Testis (tissue), 3 donors: ENCODE data around the gene LRMDA. TPM values are rescaled to one million over a fixed set of nuclear protein-coding genes. Genes with fewer than 3 reads are reported as not detected.

Source experiments
- DNase-seq: peaks from one replicate; pipeline ENCODE4 v3.0.0-alpha.2; 2019
- H3K27ac ChIP-seq, 2 donors: fragments of 200-600 bp; sonication (generic); one replicate each; pipeline ENCODE4 v1.5.1; 2019
- H3K27me3 ChIP-seq: fragments of 200-600 bp; sonication (generic); one replicate; pipeline ENCODE4 v1.5.1; 2019
- H3K36me3 ChIP-seq: fragments of 200-600 bp; sonication (generic); one replicate; pipeline ENCODE4 v1.5.1; 2017; ENCODE audit warnings: low read depth; ENCODE audit errors: missing control alignments
- H3K4me1 ChIP-seq: fragments of 200-600 bp; sonication (generic); one replicate; pipeline ENCODE4 v1.5.1; 2019
- H3K4me3 ChIP-seq, 2 donors: fragments of 200-600 bp; sonication (generic); one replicate each; pipeline ENCODE4 v1.5.1; 2017 to 2019
- H3K9me3 ChIP-seq: fragments of 200-600 bp; sonication (generic); one replicate; pipeline ENCODE4 v1.5.1; 2017
- CTCF ChIP-seq, 3 experiments: fragments of 450-650 bp in 2 of 3; fragments of 200-600 bp in 1 of 3; sonication (generic) in 1 of 3; IDR thresholded peaks; one replicate each; pipeline ENCODE4 v1.5.1; 2016 to 2019; ENCODE audit warnings: antibody characterized with exemption in 3 of 3, mild to moderate bottlenecking in 2 of 3, moderate library complexity in 1 of 3
- POLR2A ChIP-seq: fragments of 450-650 bp; IDR thresholded peaks from one replicate; pipeline ENCODE4 v1.6.1; 2017; ENCODE audit warnings: antibody characterized with exemption, mild to moderate bottlenecking, moderate library complexity
- WGBS, 2 donors: methylation state at CpG; one replicate each; pipeline ENCODE4 v1.1.5; 2018; 5-methylcytosine and 5-hydroxymethylcytosine counted together
- intact Hi-C: fragments of 100-400 bp; cut with DNase I; formaldehyde crosslinking; loops from one replicate; pipeline ENCODE4 v1.15.1; 2023; ENCODE audit warnings: low total_unique reads
- polyA plus RNA-seq: library from polyadenylated mRNA; stranded (reverse); fragments of 350-450 nt; fragmentation: Illumina TruSeq; extraction: RNeasy Lipid Tissue Mini Kit (QIAGEN cat#74804); gene quantifications from one replicate; pipeline ENCODE4 v1.2.3, GENCODE V29; 2014; ENCODE audit warnings: low read depth, low replicate concordance; ENCODE audit not compliant: insufficient read depth
- total RNA-seq, 2 donors: library from RNA; depleted of rRNA; stranded (reverse); fragments of >200 nt; gene quantifications; one replicate each; pipeline ENCODE4 v1.2.3, GENCODE V29; 2016

Gene LRMDA
- total and polyA plus RNA-seq, 3 donors from 2014 or later = 7.6 to 13.8 (median 10.6) TPM

GRCh38 chr10:76451911-76452310 is 1020.5 kb downstream of the LRMDA start:
- no peak overlapping the region for H3K4me3 ChIP-seq
- no peaks in the 10 kb centered on the region for H3K36me3 ChIP-seq
- no peaks in the 10 kb centered on the region for H3K4me1 ChIP-seq
- H3K9me3 ChIP-seq = no peaks in the 10 kb centered on the region
- no peak for DNase-seq
- TF ChIP-seq CTCF (IDR thresholded peaks at IDR 0.05) = no peak
- TF ChIP-seq POLR2A = no peak
- intact Hi-C loops = no loop called here
- no peak overlapping the region for H3K27ac ChIP-seq
- no peaks in the 10 kb centered on the region for H3K27me3 ChIP-seq
- WGBS, 2 donors = 88 to 97% methylated on average over 2 of the region's 2 CpGs

- DNase-seq = no peak
- H3K27ac ChIP-seq = no peak overlapping the region
- no peaks in the 10 kb centered on the region for H3K9me3 ChIP-seq
- intact Hi-C loops = no loop called here
- TF ChIP-seq CTCF (IDR thresholded peaks at IDR 0.05) (no peak), POLR2A (no peak)
- no peak overlapping the region for H3K4me3 ChIP-seq
- H3K4me1 ChIP-seq = no peaks in the 10 kb centered on the region
- H3K36me3 ChIP-seq = no peaks in the 10 kb centered on the region
- 85 to 95% methylated on average over 1 of the region's 1 CpG for WGBS, 2 donors
- H3K27me3 ChIP-seq = no peaks in the 10 kb centered on the region
These were observed 1021.9 kb downstream of the LRMDA start for GRCh38 chr10:76453332-76453731.

- WGBS, 2 donors = 88 to 89% methylated on average over 4 of the region's 4 CpGs
- no peaks in the 10 kb centered on the region for H3K4me1 ChIP-seq
- H3K9me3 ChIP-seq = no peaks in the 10 kb centered on the region
- TF ChIP-seq CTCF (IDR thresholded peaks at IDR 0.05) = no peak
- no peak for TF ChIP-seq POLR2A
- no peaks in the 10 kb centered on the region for H3K27me3 ChIP-seq
- no peaks in the 10 kb centered on the region for H3K36me3 ChIP-seq
- no peak overlapping the region for H3K4me3 ChIP-seq
- no peak overlapping the region for H3K27ac ChIP-seq
- no peak for DNase-seq
- intact Hi-C loops = no loop called here
These were observed 1022.6 kb downstream of the LRMDA start for GRCh38 chr10:76453997-76454396.

GRCh38 chr10:76454506-76455140 is 1023.2 kb downstream of the LRMDA start:
- no peak for TF ChIP-seq CTCF (IDR thresholded peaks at IDR 0.05)
- TF ChIP-seq POLR2A = no peak
- WGBS, 2 donors = 90 to 92% methylated on average over 5 of the region's 5 CpGs
- Histone ChIP-seq H3K36me3 (no peaks in the 10 kb centered on the region), H3K27ac (no peak overlapping the region), H3K4me3 (no peak overlapping the region), H3K4me1 (peaks cover 3% of the 10 kb centered on the region), H3K27me3 (no peaks in the 10 kb centered on the region), H3K9me3 (no peaks in the 10 kb centered on the region)
- no peak for DNase-seq
- intact Hi-C loops = no loop called here

GRCh38 chr10:76456197-76456596 is 1024.8 kb downstream of the LRMDA start:
- no peak overlapping the region for H3K4me3 ChIP-seq
- no peaks in the 10 kb centered on the region for H3K36me3 ChIP-seq
- H3K4me1 ChIP-seq = peaks cover 3% of the 10 kb centered on the region
- H3K27ac ChIP-seq = no peak overlapping the region
- 25 to 58% methylated on average over 1 of the region's 1 CpG for WGBS, 2 donors
- no peak for TF ChIP-seq POLR2A
- no peak for TF ChIP-seq CTCF (IDR thresholded peaks at IDR 0.05)
- H3K9me3 ChIP-seq = no peaks in the 10 kb centered on the region
- intact Hi-C loops = no loop called here
- H3K27me3 ChIP-seq = no peaks in the 10 kb centered on the region
- DNase-seq = no peak
